Neuronal stem cell (in vitro differentiated cells): ENCODE data around the gene ASPHD1.

Source experiments
- DNase-seq: peaks from one replicate; pipeline ENCODE4 v3.0.0-alpha.2; 2013; ENCODE audit warnings: low spot score
- H2AFZ ChIP-seq: one replicate; pipeline ENCODE4 v1.6.1; 2013; ENCODE audit warnings: mild to moderate bottlenecking, low read length, inconsistent platforms
- H2AK5ac ChIP-seq: 2 replicates; pipeline ENCODE4 v1.6.1; 2013; ENCODE audit warnings: low read depth, mild to moderate bottlenecking, inconsistent platforms, low read length, moderate library complexity, mixed read lengths
- H2BK120ac ChIP-seq: 2 replicates; pipeline ENCODE4 v1.6.1; 2013; ENCODE audit warnings: low read depth, mild to moderate bottlenecking, inconsistent platforms, low read length, moderate library complexity, mixed read lengths
- H2BK12ac ChIP-seq: one replicate; pipeline ENCODE4 v1.6.1; 2013; ENCODE audit warnings: low read length, inconsistent platforms
- H2BK15ac ChIP-seq: 2 replicates; pipeline ENCODE4 v1.6.1; 2013; ENCODE audit warnings: mild to moderate bottlenecking, low read length, inconsistent platforms, mixed read lengths
- H2BK5ac ChIP-seq: one replicate; pipeline ENCODE4 v1.6.1; 2013; ENCODE audit warnings: inconsistent platforms, mild to moderate bottlenecking, low read length, moderate library complexity
- H3K14ac ChIP-seq: one replicate; pipeline ENCODE4 v1.6.1; 2013; ENCODE audit warnings: low read length, inconsistent platforms
- H3K18ac ChIP-seq: 2 replicates; pipeline ENCODE4 v1.6.1; 2013; ENCODE audit warnings: low read length, inconsistent platforms
- H3K23ac ChIP-seq: 2 replicates; pipeline ENCODE4 v1.6.1; 2013; ENCODE audit warnings: low read depth, mild to moderate bottlenecking, mixed read lengths, low read length, inconsistent platforms; ENCODE audit not compliant: poor library complexity
- H3K27ac ChIP-seq: replicated peaks from 3 replicates; pipeline ENCODE4 v1.5.1; 2013; ENCODE audit warnings: low read length, inconsistent platforms
- H3K27me3 ChIP-seq, 3 experiments: 2 replicates each; pipeline ENCODE4 v1.6.1; 2013; ENCODE audit warnings: low read length in 3 of 3, mild to moderate bottlenecking in 2 of 3, inconsistent platforms in 1 of 3, low read depth in 1 of 3, mixed read lengths in 1 of 3, moderate library complexity in 1 of 3; ENCODE audit not compliant: control insufficient read depth in 3 of 3, insufficient read depth in 3 of 3
- H3K36me3 ChIP-seq, 2 donors: replicated peaks in 1 of 2; 2 replicates each; pipeline ENCODE4 v1.6.1; 2013; ENCODE audit warnings: low read length in 2 of 2; ENCODE audit not compliant: control insufficient read depth in 2 of 2, insufficient read depth in 2 of 2
- H3K4ac ChIP-seq: 2 replicates; pipeline ENCODE4 v1.6.1; 2013; ENCODE audit warnings: inconsistent platforms, mild to moderate bottlenecking, low read length, moderate library complexity
- H3K4me1 ChIP-seq, 2 donors: 1 replicate in 1 of 2; 2 replicates in 1 of 2; pipeline ENCODE4 v1.6.1; 2013; ENCODE audit warnings: low read length in 2 of 2, low read depth in 1 of 2; ENCODE audit not compliant: control insufficient read depth in 2 of 2, insufficient read depth in 1 of 2
- H3K4me2 ChIP-seq: one replicate; pipeline ENCODE4 v1.6.1; 2013; ENCODE audit warnings: mild to moderate bottlenecking, low read length, inconsistent platforms; ENCODE audit not compliant: insufficient read depth, poor library complexity, severe bottlenecking
- H3K4me3 ChIP-seq, 2 donors: 2 replicates each; pipeline ENCODE4 v1.5.1; 2013; ENCODE audit warnings: low read length in 2 of 2, mild to moderate bottlenecking in 2 of 2, inconsistent platforms in 1 of 2, moderate library complexity in 1 of 2
- H3K79me1 ChIP-seq: one replicate; pipeline ENCODE4 v1.6.1; 2013; ENCODE audit warnings: low read depth, mild to moderate bottlenecking, inconsistent platforms, low read length, moderate library complexity
- H3K9ac ChIP-seq: one replicate; pipeline ENCODE4 v1.6.1; 2013; ENCODE audit warnings: mild to moderate bottlenecking, low read depth, low read length, inconsistent platforms; ENCODE audit not compliant: poor library complexity
- H3K9me3 ChIP-seq, 2 donors: replicated peaks in 1 of 2; 2 replicates each; pipeline versions ENCODE3 to v1.6.1; 2013; ENCODE audit warnings: low read length in 2 of 2, mild to moderate bottlenecking in 2 of 2, inconsistent platforms in 1 of 2, low read depth in 1 of 2, mixed read lengths in 1 of 2, moderate library complexity in 1 of 2; ENCODE audit not compliant: control insufficient read depth in 2 of 2, insufficient read depth in 1 of 2
- H4K8ac ChIP-seq: one replicate; pipeline ENCODE4 v1.6.1; 2013; ENCODE audit warnings: low read depth, mild to moderate bottlenecking, inconsistent platforms, low read length, moderate library complexity
- H4K91ac ChIP-seq: one replicate; pipeline ENCODE4 v1.6.1; 2013; ENCODE audit warnings: low read length, low read depth, mild to moderate bottlenecking, inconsistent platforms; ENCODE audit not compliant: poor library complexity
- WGBS, 2 donors: extraction: QIAGEN DNeasy Blood & Tissue Kit; methylation state at CpG; one replicate each; pipeline ENCODE4 v1.1.7; 2013; ENCODE audit warnings: missing lambda C conversion rate in 2 of 2, mixed read lengths in 1 of 2; ENCODE audit not compliant: insufficient read length in 2 of 2, insufficient replicate concordance in 1 of 2; ENCODE audit errors: extremely low coverage in 2 of 2; 5-methylcytosine and 5-hydroxymethylcytosine counted together

The ASPHD1 gene

GRCh38 chr16:29951625-29952365 is 51.5 kb downstream of the ASPHD1 start:
- H3K18ac ChIP-seq: peak overlapping the region; percentile 70
- H3K27ac ChIP-seq: no peak overlapping the region
- H3K23ac ChIP-seq: no peak overlapping the region
- H3K79me1 ChIP-seq: no peaks in the 10 kb centered on the region
- no peak overlapping the region for H2BK120ac ChIP-seq
- no peak overlapping the region for H3K4me2 ChIP-seq
- H2AFZ ChIP-seq: no peak overlapping the region
- no peak overlapping the region for H3K4me3 ChIP-seq
- H3K9me3 ChIP-seq: peaks cover 0 to 3% of the 10 kb centered on the region in 2 donors
- no CpG with 5 or more reads among the region's 8 CpGs for WGBS, 2 donors
- H3K4ac ChIP-seq: no peak overlapping the region
- no peaks in the 10 kb centered on the region for H3K4me1 ChIP-seq
- no peak overlapping the region for H2AK5ac ChIP-seq
- H3K36me3 ChIP-seq: no peaks in the 10 kb centered on the region
- no peak overlapping the region for H2BK5ac ChIP-seq
- DNase-seq: no peak
- no peak overlapping the region for H2BK12ac ChIP-seq
- no peak overlapping the region for H2BK15ac ChIP-seq
- H4K8ac ChIP-seq: no peak overlapping the region
- no peaks in the 10 kb centered on the region for H3K27me3 ChIP-seq
- peak overlapping the region; percentile 74 for H3K9ac ChIP-seq
- H3K14ac ChIP-seq: peak overlapping the region; percentile 58
- H4K91ac ChIP-seq: no peak overlapping the region
